ENCODE data around the gene ZNF10.

ZNF10 gene

DNA sequence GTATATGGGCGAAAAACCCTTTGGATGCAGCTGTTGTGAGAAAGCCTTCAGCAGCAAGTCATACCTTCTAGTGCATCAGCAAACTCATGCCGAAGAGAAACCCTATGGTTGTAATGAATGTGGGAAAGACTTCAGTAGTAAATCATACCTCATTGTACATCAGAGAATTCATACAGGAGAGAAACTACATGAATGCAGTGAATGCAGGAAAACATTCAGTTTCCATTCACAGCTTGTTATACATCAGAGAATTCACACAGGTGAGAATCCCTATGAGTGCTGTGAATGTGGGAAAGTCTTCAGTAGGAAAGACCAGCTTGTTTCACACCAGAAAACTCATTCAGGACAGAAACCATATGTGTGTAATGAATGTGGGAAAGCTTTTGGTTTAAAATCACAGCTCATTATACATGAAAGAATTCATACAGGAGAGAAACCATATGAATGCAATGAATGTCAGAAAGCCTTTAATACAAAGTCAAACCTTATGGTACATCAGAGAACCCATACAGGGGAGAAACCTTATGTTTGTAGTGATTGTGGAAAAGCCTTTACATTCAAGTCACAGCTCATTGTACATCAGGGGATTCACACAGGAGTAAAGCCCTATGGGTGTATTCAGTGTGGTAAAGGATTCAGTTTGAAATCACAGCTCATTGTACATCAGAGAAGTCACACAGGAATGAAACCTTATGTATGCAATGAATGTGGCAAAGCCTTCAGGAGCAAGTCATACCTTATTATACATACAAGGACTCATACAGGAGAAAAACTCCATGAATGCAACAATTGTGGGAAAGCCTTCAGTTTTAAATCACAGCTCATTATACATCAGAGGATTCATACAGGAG is 72.3 kb downstream of the ZNF10 start:
- no peak for DNase-seq

DNA sequence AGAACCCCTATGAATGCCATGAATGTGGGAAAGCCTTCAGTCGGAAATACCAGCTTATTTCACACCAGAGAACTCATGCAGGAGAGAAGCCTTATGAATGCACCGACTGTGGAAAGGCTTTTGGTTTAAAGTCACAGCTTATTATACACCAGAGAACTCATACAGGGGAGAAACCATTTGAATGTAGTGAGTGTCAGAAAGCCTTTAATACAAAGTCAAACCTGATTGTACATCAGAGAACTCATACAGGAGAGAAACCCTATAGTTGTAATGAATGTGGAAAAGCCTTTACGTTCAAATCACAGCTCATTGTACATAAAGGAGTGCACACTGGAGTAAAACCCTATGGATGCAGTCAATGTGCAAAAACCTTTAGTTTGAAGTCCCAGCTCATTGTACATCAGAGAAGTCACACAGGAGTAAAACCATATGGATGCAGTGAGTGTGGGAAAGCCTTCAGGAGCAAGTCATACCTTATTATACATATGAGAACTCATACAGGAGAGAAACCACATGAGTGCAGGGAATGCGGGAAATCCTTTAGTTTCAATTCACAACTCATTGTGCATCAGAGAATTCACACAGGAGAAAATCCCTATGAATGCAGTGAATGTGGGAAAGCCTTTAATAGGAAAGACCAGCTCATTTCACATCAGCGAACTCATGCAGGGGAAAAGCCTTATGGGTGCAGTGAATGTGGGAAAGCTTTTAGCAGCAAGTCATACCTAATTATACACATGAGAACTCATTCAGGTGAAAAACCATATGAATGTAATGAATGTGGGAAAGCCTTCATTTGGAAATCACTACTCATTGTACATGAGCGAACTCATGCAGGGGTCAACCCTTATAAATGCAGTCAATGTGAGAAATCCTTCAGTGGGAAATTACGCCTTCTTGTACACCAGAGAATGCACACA is 73.2 kb downstream of the ZNF10 start:
- DNase-seq, result no peak

DNA sequence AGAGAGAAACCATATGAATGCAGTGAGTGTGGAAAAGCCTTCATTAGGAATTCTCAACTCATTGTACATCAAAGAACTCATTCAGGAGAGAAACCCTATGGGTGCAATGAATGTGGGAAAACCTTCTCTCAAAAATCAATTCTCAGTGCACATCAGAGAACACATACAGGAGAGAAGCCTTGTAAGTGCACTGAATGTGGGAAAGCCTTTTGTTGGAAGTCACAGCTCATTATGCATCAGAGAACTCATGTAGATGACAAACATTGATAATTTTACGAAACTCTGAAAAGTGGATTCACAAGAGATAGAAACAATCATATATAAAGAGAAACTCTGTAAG is 73.8 kb downstream of the ZNF10 start:
- no peak for DNase-seq

DNA sequence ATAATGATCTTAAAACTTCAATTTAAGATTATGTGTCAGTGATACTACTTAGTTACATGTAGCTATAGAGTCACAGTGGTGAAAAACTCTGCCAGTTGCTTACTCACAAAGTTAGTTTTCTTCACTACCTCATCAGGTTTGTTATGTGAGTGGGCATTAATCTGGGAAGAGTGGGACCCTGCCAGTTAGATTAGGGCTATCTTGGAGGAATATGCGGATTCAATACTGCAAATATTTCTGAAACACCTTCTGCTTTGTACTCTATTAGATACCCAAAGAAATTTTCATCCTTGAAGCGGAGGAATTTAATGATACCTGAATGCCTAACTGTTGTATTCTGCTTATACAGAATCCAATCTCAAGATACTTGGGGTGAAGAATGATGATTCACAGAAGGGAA is 76.0 kb downstream of the ZNF10 start:
- no peak for DNase-seq
